ENCODE data around the gene DOCK9. TPM values are rescaled to one million over a fixed set of nuclear protein-coding genes. Genes with fewer than 3 reads are reported as not detected.

The DOCK9 gene
- polyA plus RNA-seq, 1 donor (not counting 4 experiments of a cell fraction or from before 2014, with no cell fraction given): 110 TPM

DNA sequence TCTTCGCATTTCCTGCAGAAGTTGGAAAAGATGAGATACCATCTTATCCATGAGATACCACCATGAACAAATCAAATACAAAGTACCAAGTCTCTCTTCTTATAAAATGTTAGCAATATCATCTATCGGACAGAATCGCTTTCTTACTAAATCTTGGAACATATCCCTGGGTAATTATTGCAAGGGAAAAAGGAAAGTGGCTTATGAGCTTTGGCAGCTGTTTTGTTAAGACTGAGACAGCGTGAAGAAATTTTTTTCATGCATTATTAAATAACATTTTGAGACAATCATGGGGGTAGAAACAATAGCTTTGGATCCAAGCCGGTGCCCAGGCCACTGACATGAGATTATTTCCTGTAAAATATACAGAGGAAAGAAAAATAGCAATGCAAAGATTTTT, 84.5 kb downstream of the DOCK9 start:
- DNase-seq (ENCODE audit: low read depth, low spot score): no peak
- H3K9me1 ChIP-seq (ENCODE audit: control insufficient read depth, extremely low read depth, insufficient read depth, low read length): peaks cover 4% of the 10 kb centered on the region
- no peaks in the 10 kb centered on the region for H3K9me3 ChIP-seq (ENCODE audit: control insufficient read depth, low read depth, low read length)
- H3K36me3 ChIP-seq (ENCODE audit: control insufficient read depth in 2 of 2, extremely low read depth in 1 of 2, insufficient read depth in 2 of 2, low read length in 2 of 2): peaks cover 13 to 22% of the 10 kb centered on the region in 2 experiments
- no peak overlapping the region for H3K4me2 ChIP-seq (ENCODE audit: control insufficient read depth, extremely low read depth, insufficient read depth, low read depth, low read length)
- H3K4me1 ChIP-seq (ENCODE audit: control insufficient read depth, extremely low read depth, insufficient read depth, low read length): peaks cover 34% of the 10 kb centered on the region
- FAIRE-seq: no peak
- dilution Hi-C loops (cut with MboI; ENCODE audit: extremely low pct_ligation_motif_present, low sequenced_read_pairs): no loop called here
- H3K79me2 ChIP-seq (ENCODE audit: control insufficient read depth, insufficient read depth, low read length): no peaks in the 10 kb centered on the region
- no peaks in the 10 kb centered on the region for H4K20me1 ChIP-seq (ENCODE audit: control insufficient read depth, extremely low read depth, insufficient read depth, low read length)
- no peak overlapping the region for H2AFZ ChIP-seq (ENCODE audit: control insufficient read depth, low read length)
- no peak for TF ChIP-seq EZH2 (IDR thresholded peaks at IDR 0.05; ENCODE audit: low read length)
- TF ChIP-seq, protein P1, sequence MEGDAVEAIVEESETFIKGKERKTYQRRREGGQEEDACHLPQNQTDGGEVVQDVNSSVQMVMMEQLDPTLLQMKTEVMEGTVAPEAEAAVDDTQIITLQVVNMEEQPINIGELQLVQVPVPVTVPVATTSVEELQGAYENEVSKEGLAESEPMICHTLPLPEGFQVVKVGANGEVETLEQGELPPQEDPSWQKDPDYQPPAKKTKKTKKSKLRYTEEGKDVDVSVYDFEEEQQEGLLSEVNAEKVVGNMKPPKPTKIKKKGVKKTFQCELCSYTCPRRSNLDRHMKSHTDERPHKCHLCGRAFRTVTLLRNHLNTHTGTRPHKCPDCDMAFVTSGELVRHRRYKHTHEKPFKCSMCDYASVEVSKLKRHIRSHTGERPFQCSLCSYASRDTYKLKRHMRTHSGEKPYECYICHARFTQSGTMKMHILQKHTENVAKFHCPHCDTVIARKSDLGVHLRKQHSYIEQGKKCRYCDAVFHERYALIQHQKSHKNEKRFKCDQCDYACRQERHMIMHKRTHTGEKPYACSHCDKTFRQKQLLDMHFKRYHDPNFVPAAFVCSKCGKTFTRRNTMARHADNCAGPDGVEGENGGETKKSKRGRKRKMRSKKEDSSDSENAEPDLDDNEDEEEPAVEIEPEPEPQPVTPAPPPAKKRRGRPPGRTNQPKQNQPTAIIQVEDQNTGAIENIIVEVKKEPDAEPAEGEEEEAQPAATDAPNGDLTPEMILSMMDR (optimal IDR thresholded peaks at IDR 0.05 in 1 of 3, IDR thresholded peaks at IDR 0.05 in 1 of 3, conservative IDR thresholded peaks at IDR 0.05 in 1 of 3; ENCODE audit: extremely low read depth in 1 of 3, insufficient read depth in 2 of 3, low read length in 3 of 3): no peak
- H3K27ac ChIP-seq (ENCODE audit: control insufficient read depth, insufficient read depth, low read length): no peak overlapping the region
- no peaks in the 10 kb centered on the region for H3K27me3 ChIP-seq (ENCODE audit: control insufficient read depth, extremely low read depth, insufficient read depth, low read length)
- H3K4me3 ChIP-seq (ENCODE audit: control insufficient read depth in 2 of 3, extremely low read depth in 1 of 3, insufficient read depth in 2 of 3, low read depth in 1 of 3, low read length in 3 of 3): no peak overlapping the region
- no peak overlapping the region for H3K9ac ChIP-seq (ENCODE audit: control insufficient read depth, extremely low read depth, insufficient read depth, low read length)

DNA sequence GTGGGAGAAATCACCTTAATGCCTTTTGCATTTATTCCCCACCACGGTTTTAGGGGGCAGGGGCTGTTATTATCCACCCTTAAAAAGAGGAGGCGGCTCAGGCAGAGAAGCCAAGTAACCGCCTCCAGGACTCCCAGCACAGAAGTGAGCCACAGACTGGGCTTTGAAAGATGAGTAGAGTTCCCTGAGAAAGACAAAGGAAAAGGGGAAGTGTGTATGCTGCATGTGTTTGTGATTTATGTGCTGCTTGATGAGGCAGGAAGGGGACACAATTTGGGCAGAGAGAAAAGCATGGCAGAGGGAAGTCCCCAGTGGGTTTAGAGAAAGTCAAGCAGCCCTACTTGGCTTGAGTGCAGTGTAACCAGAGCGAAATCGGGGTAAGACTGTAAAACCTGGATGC, 85.0 kb downstream of the DOCK9 start:
- Histone ChIP-seq H3K9ac (ENCODE audit: control insufficient read depth, extremely low read depth, insufficient read depth, low read length) (no peak overlapping the region), H2AFZ (ENCODE audit: control insufficient read depth, low read length) (no peak overlapping the region), H3K9me3 (ENCODE audit: control insufficient read depth, low read depth, low read length) (no peaks in the 10 kb centered on the region), H3K9me1 (ENCODE audit: control insufficient read depth, extremely low read depth, insufficient read depth, low read length) (peaks cover 4% of the 10 kb centered on the region), H3K4me2 (ENCODE audit: control insufficient read depth, extremely low read depth, insufficient read depth, low read depth, low read length) (no peak overlapping the region), H3K79me2 (ENCODE audit: control insufficient read depth, insufficient read depth, low read length) (no peaks in the 10 kb centered on the region), H3K36me3 (ENCODE audit: control insufficient read depth in 2 of 2, extremely low read depth in 1 of 2, insufficient read depth in 2 of 2, low read length in 2 of 2) (peaks cover 14 to 20% of the 10 kb centered on the region in 2 experiments), H3K4me1 (ENCODE audit: control insufficient read depth, extremely low read depth, insufficient read depth, low read length) (peaks cover 34% of the 10 kb centered on the region), H3K4me3 (ENCODE audit: control insufficient read depth in 2 of 3, extremely low read depth in 1 of 3, insufficient read depth in 2 of 3, low read depth in 1 of 3, low read length in 3 of 3) (no peak overlapping the region), H4K20me1 (ENCODE audit: control insufficient read depth, extremely low read depth, insufficient read depth, low read length) (no peaks in the 10 kb centered on the region), H3K27ac (ENCODE audit: control insufficient read depth, insufficient read depth, low read length) (no peak overlapping the region), H3K27me3 (ENCODE audit: control insufficient read depth, extremely low read depth, insufficient read depth, low read length) (no peaks in the 10 kb centered on the region)
- DNase-seq (ENCODE audit: low read depth, low spot score): no peak
- FAIRE-seq: no peak
- TF ChIP-seq, protein P1 (optimal IDR thresholded peaks at IDR 0.05 in 1 of 3, IDR thresholded peaks at IDR 0.05 in 1 of 3, conservative IDR thresholded peaks at IDR 0.05 in 1 of 3; ENCODE audit: extremely low read depth in 1 of 3, insufficient read depth in 2 of 3, low read length in 3 of 3): no peak
- no peak for TF ChIP-seq EZH2 (IDR thresholded peaks at IDR 0.05; ENCODE audit: low read length)
- dilution Hi-C loops (cut with MboI; ENCODE audit: extremely low pct_ligation_motif_present, low sequenced_read_pairs): no loop called here

Data from keratinocyte (primary cell).